Measurements from ENCODE around the gene RHOU.

DNA sequence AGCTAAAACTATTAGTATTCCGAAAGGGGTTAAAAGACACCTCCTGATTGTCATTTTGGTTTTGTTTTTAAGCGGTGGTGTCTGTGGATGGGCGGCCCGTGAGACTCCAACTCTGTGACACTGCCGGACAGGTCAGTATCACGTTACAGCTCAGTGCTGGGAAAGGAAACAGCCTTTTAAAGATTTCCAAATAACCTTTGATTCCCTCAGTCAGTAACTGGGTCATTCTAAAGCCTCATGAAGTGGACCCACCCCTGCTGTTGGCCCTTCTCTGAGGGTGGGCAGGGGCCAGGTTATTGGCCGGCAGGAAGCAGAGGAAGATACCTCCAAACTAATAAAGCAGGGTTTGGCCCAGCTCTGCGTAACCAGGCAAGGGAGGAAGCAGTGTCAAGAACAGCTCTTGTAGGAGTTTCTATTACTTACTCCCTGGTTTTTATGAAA, 2.3 kb downstream of the RHOU start:
- TF ChIP-seq POLR2A (IDR thresholded peaks at IDR 0.05; ENCODE audit: low read depth, low read length) (no peak), POLR2AphosphoS5 (IDR thresholded peaks at IDR 0.05; ENCODE audit: low read depth, low read length) (no peak), TAF1 (IDR thresholded peaks at IDR 0.05; ENCODE audit: borderline replicate concordance, low read depth, low read length) (no peak)

Measured in GM12892 (cell line).